ENCODE measurements around the gene CTTN. TPM values are rescaled to one million over a fixed set of nuclear protein-coding genes. Genes with fewer than 3 reads are reported as not detected.

The CTTN gene
- total and polyA plus RNA-seq, 9 of the 15 experiments (the other 6 are each of a cell fraction or from before 2014, with no cell fraction given), result 9.9 to 158 (median 99.7) TPM

DNA sequence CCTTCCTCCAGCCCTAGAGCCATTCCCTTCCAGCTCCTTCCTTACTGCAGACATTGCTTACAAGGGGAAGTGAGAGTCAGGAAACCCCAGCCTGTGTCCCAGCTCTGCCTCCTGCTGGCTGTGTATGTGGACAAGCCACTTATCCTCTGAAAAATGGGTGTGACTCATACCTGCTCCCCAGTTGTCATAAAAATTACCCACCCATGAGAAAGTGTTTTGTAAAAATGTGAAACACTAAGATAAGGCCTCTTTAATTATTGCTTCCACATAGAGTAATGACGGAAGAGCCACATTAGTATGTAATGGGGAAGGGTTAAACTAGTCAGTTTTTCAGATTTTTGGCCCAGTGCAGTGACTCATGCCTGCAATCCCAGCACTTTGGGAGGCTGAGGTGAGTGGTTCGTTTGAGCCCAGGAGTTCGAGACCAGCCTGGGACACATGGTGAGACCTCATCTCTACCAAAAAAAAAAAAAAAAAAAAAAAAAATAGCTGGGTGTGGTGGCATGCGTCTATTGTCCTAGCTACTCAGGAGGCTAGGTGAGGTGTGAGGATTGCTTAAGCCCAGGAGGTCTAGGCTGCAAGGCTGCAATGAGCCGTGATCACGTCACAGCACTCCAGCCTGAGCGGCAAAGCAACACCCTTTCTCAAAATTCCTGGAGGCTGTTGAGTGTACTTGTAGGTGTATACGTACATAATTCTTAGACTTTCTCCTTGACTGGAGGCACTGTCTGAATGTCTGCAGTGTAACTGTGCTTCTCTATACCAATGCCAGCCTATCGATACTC is 84.9 kb downstream of the CTTN start (continued):
- no peak for TF ChIP-seq POU5F1 (IDR thresholded peaks at IDR 0.05; ENCODE audit: borderline replicate concordance, low read depth, low read length, partially characterized antibody)
- TF ChIP-seq, protein P1, sequence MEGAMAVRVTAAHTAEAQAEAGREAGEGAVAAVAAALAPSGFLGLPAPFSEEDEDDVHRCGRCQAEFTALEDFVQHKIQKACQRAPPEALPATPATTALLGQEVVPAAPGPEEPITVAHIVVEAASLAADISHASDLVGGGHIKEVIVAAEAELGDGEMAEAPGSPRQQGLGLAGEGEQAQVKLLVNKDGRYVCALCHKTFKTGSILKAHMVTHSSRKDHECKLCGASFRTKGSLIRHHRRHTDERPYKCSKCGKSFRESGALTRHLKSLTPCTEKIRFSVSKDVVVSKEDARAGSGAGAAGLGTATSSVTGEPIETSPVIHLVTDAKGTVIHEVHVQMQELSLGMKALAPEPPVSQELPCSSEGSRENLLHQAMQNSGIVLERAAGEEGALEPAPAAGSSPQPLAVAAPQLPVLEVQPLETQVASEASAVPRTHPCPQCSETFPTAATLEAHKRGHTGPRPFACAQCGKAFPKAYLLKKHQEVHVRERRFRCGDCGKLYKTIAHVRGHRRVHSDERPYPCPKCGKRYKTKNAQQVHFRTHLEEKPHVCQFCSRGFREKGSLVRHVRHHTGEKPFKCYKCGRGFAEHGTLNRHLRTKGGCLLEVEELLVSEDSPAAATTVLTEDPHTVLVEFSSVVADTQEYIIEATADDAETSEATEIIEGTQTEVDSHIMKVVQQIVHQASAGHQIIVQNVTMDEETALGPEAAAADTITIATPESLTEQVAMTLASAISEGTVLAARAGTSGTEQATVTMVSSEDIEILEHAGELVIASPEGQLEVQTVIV (CRISPR knock-in tag; IDR thresholded peaks at IDR 0.05; ENCODE audit: borderline replicate concordance), result no peak
- TF ChIP-seq, protein P2, sequence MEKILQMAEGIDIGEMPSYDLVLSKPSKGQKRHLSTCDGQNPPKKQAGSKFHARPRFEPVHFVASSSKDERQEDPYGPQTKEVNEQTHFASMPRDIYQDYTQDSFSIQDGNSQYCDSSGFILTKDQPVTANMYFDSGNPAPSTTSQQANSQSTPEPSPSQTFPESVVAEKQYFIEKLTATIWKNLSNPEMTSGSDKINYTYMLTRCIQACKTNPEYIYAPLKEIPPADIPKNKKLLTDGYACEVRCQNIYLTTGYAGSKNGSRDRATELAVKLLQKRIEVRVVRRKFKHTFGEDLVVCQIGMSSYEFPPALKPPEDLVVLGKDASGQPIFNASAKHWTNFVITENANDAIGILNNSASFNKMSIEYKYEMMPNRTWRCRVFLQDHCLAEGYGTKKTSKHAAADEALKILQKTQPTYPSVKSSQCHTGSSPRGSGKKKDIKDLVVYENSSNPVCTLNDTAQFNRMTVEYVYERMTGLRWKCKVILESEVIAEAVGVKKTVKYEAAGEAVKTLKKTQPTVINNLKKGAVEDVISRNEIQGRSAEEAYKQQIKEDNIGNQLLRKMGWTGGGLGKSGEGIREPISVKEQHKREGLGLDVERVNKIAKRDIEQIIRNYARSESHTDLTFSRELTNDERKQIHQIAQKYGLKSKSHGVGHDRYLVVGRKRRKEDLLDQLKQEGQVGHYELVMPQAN (IDR thresholded peaks at IDR 0.05; ENCODE audit: borderline replicate concordance), result no peak
- no peak for TF ChIP-seq TEAD1 (CRISPR knock-in tag; IDR thresholded peaks at IDR 0.05)
- TF ChIP-seq RB1 (IDR thresholded peaks at IDR 0.05; ENCODE audit: low read depth), result no peak
- TF ChIP-seq, protein P3, sequence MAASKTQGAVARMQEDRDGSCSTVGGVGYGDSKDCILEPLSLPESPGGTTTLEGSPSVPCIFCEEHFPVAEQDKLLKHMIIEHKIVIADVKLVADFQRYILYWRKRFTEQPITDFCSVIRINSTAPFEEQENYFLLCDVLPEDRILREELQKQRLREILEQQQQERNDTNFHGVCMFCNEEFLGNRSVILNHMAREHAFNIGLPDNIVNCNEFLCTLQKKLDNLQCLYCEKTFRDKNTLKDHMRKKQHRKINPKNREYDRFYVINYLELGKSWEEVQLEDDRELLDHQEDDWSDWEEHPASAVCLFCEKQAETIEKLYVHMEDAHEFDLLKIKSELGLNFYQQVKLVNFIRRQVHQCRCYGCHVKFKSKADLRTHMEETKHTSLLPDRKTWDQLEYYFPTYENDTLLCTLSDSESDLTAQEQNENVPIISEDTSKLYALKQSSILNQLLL (CRISPR knock-in tag; IDR thresholded peaks at IDR 0.05; ENCODE audit: borderline replicate concordance), result no peak
- no peak for TF ChIP-seq EHMT2 (IDR thresholded peaks at IDR 0.05)
- TF ChIP-seq E2F3 (CRISPR knock-in tag; IDR thresholded peaks at IDR 0.05), result no peak
- TF ChIP-seq ZBTB1 (CRISPR knock-in tag; IDR thresholded peaks at IDR 0.05; ENCODE audit: borderline replicate concordance, low read depth), result no peak

All from K562 (cell line).